Fibroblast of lung (primary cell): ENCODE data around the gene LBHD2. TPM values are rescaled to one million over a fixed set of nuclear protein-coding genes. Genes with fewer than 3 reads are reported as not detected.

Experiments used
- DNase-seq, 2 donors: peaks; one replicate each; pipeline versions ENCODE4 v3.0.0 to v3.0.0-alpha.2; 2010; ENCODE audit warnings: low read depth in 2 of 2
- H2AFZ ChIP-seq: 2 replicates; pipeline ENCODE4 v1.5.1; 2012; ENCODE audit warnings: low read length, control low read depth, inconsistent platforms
- H3K27ac ChIP-seq: 2 replicates; pipeline ENCODE4 v1.5.1; 2011; ENCODE audit warnings: low read length, control low read depth; ENCODE audit not compliant: insufficient read depth
- H3K27me3 ChIP-seq: 2 replicates; pipeline ENCODE4 v1.5.1; 2011; ENCODE audit warnings: mild to moderate bottlenecking, low read length; ENCODE audit not compliant: control insufficient read depth, insufficient read depth
- H3K36me3 ChIP-seq: 2 replicates; pipeline ENCODE4 v1.5.1; 2011; ENCODE audit warnings: low read length; ENCODE audit not compliant: control insufficient read depth, insufficient read depth
- H3K4me1 ChIP-seq: 2 replicates; pipeline ENCODE4 v1.5.1; 2011; ENCODE audit warnings: low read length; ENCODE audit not compliant: control insufficient read depth, insufficient read depth; ENCODE audit errors: extremely low read depth
- H3K4me2 ChIP-seq: 2 replicates; pipeline ENCODE4 v1.5.1; 2011; ENCODE audit warnings: low read length, control low read depth; ENCODE audit not compliant: insufficient read depth; ENCODE audit errors: extremely low read depth
- H3K4me3 ChIP-seq, 4 experiments: fragments of 200-600 bp in 1 of 4; sonication (generic) in 1 of 4; replicated peaks in 1 of 4; 2 replicates each; pipeline ENCODE4 v1.5.1; 2011 to 2016; ENCODE audit warnings: low read length in 4 of 4, low read depth in 3 of 4, mild to moderate bottlenecking in 3 of 4, control low read depth in 2 of 4, inconsistent platforms in 1 of 4, mixed read lengths in 1 of 4; ENCODE audit not compliant: insufficient read depth in 1 of 4; ENCODE audit errors: control extremely low read depth in 1 of 4
- H3K79me2 ChIP-seq: 2 replicates; pipeline ENCODE4 v1.5.1; 2012; ENCODE audit warnings: mild to moderate bottlenecking, low read length, inconsistent platforms; ENCODE audit not compliant: control insufficient read depth, insufficient read depth
- H3K9ac ChIP-seq: 2 replicates; pipeline ENCODE4 v1.5.1; 2011; ENCODE audit warnings: mild to moderate bottlenecking, low read length, control low read depth; ENCODE audit not compliant: insufficient read depth
- H3K9me3 ChIP-seq: 2 replicates; pipeline ENCODE4 v1.5.1; 2012; ENCODE audit warnings: low read depth, low read length; ENCODE audit not compliant: control insufficient read depth, insufficient read depth
- H4K20me1 ChIP-seq: 2 replicates; pipeline ENCODE4 v1.5.1; 2011; ENCODE audit warnings: low read length; ENCODE audit not compliant: control insufficient read depth, insufficient read depth; ENCODE audit errors: extremely low read depth
- EZH2 ChIP-seq: IDR thresholded peaks from 2 replicates; pipeline ENCODE4 v1.5.1; 2012; ENCODE audit warnings: low read length, control low read depth, mild to moderate bottlenecking; ENCODE audit errors: missing control alignments
- polyA plus RNA-seq, 2 donors: library from polyadenylated mRNA; depleted of rRNA in 1 of 2; stranded (reverse) in 1 of 2; unstranded in 1 of 2; fragments of >200 nt; gene quantifications; 2 replicates each; pipeline ENCODE4 v1.2.1, GENCODE V29; 2011 to 2012; ENCODE audit warnings: missing spikeins in 1 of 2
- total RNA-seq: library from RNA; depleted of rRNA; stranded (reverse); fragments of >200 nt; gene quantifications from 2 replicates; pipeline ENCODE4 v1.2.1, GENCODE V29; 2014
- TF ChIP-seq, protein P1 (sequence below), 2 donors: IDR thresholded peaks in 1 of 2; conservative IDR thresholded peaks in 1 of 2; 1 replicate in 1 of 2; 2 replicates in 1 of 2; pipeline ENCODE4 v1.5.1; 2011 to 2012; ENCODE audit warnings: low read length in 2 of 2, control low read depth in 1 of 2, inconsistent platforms in 1 of 2, low read depth in 1 of 2, mild to moderate bottlenecking in 1 of 2

The LBHD2 gene
- total and polyA plus RNA-seq, 2 donors (not counting 1 experiment from before 2014, with no cell fraction given), result not detected

DNA sequence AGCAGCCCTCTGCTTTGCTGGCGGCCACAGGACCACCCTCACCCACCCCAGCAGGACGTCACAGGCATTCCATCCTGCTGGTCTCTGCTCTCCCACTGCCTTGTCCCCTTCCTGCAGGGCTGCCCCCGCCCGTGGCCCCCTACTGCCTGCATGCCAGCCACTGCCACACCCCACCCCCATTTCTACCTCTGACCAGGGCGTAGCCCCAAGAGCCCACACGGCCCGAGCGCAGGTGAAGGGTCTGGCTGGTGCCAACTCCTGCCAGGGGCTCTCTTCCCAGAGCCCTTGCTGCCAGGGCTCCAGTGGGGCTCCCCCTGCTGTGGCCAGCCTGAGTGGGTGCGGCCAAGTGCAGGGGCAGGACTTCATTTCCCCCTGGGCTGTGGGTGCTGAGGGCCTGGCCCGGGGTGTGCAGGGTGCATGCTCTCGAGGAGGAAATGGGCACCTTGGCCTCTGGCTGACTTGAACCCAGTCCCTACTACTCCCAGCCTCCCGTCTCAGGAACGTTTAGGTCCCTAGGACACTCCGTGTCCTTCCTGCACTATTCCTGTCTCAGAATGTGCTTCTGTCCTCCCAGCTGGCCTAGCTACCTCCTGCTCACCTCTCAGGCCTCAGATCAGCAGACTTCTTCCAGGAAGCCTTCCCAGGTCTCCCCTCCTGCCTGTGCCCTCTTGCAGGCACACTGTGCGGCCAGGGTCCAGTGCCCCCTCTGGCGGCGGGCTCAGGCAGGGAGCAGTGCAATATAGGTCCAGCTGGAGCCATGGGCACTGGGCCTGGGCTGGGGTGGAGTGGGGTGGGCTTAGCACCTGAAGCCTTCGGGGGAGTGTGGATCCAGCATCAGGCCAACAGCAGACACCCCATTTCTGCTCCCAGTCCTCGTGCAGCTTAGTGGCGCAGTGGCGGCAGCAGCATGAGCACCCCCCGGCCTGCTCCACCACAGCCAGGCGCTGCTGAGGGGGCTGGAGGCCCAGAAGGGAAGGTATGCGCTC lies 1.4 kb downstream of the LBHD2 start:
- TF ChIP-seq, protein P1, sequence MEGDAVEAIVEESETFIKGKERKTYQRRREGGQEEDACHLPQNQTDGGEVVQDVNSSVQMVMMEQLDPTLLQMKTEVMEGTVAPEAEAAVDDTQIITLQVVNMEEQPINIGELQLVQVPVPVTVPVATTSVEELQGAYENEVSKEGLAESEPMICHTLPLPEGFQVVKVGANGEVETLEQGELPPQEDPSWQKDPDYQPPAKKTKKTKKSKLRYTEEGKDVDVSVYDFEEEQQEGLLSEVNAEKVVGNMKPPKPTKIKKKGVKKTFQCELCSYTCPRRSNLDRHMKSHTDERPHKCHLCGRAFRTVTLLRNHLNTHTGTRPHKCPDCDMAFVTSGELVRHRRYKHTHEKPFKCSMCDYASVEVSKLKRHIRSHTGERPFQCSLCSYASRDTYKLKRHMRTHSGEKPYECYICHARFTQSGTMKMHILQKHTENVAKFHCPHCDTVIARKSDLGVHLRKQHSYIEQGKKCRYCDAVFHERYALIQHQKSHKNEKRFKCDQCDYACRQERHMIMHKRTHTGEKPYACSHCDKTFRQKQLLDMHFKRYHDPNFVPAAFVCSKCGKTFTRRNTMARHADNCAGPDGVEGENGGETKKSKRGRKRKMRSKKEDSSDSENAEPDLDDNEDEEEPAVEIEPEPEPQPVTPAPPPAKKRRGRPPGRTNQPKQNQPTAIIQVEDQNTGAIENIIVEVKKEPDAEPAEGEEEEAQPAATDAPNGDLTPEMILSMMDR (conservative IDR thresholded peaks at IDR 0.05 in 1 of 2, IDR thresholded peaks at IDR 0.05 in 1 of 2; ENCODE audit: low read depth in 1 of 2, low read length in 2 of 2), result peak in 1 of 2 donors; percentile 13
- no peak for TF ChIP-seq EZH2
- H3K9me3 ChIP-seq, result no peaks in the 10 kb centered on the region
- H3K27ac ChIP-seq, result no peak overlapping the region
- H2AFZ ChIP-seq, result no peak overlapping the region
- no peaks in the 10 kb centered on the region for H4K20me1 ChIP-seq
- no peaks in the 10 kb centered on the region for H3K4me1 ChIP-seq
- no peak overlapping the region for H3K4me3 ChIP-seq
- no peak overlapping the region for H3K9ac ChIP-seq
- H3K27me3 ChIP-seq, result peaks cover 13% of the 10 kb centered on the region
- no peak for DNase-seq
- H3K36me3 ChIP-seq, result no peaks in the 10 kb centered on the region
- H3K4me2 ChIP-seq, result no peak overlapping the region
- no peaks in the 10 kb centered on the region for H3K79me2 ChIP-seq

DNA sequence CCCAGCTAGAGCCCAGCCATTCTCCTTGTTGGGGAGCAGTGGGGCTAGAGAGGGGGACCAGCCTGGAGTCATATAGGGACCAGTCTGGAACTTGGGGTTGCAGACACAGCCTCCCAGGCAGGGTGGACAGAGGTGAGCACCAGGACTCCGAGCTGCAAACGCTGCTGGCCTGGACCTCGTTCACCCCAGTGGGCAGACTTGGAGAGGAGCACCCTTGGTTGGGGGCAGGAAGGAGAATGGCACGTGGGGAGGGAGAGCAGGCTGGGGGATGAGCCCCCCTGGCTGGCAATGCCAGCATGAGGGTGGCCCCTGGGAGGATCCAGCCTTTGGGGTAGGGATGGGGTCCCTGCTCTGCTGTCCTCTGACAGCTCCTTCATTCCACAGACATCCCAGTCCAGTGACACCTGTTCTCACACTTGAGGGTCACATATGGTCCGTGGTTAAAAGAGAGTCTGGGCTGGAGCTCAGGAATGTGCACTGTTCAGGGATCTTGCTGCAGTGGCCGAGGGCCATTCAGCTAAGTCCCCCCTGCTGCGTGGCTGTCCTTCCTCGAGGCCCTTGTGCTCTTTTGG lies 2.8 kb downstream of the LBHD2 start:
- TF ChIP-seq, protein P1 (conservative IDR thresholded peaks at IDR 0.05 in 1 of 2, IDR thresholded peaks at IDR 0.05 in 1 of 2; ENCODE audit: low read depth in 1 of 2, low read length in 2 of 2), result no peak
- TF ChIP-seq EZH2, result no peak
- H3K4me3 ChIP-seq, result no peak overlapping the region
- no peaks in the 10 kb centered on the region for H3K36me3 ChIP-seq
- no peak overlapping the region for H2AFZ ChIP-seq
- H3K79me2 ChIP-seq, result no peaks in the 10 kb centered on the region
- no peak overlapping the region for H3K4me2 ChIP-seq
- no peaks in the 10 kb centered on the region for H4K20me1 ChIP-seq
- H3K9me3 ChIP-seq, result no peaks in the 10 kb centered on the region
- H3K4me1 ChIP-seq, result no peaks in the 10 kb centered on the region
- H3K27ac ChIP-seq, result no peak overlapping the region
- peaks cover 13% of the 10 kb centered on the region for H3K27me3 ChIP-seq
- H3K9ac ChIP-seq, result no peak overlapping the region
- DNase-seq, result no peak

DNA sequence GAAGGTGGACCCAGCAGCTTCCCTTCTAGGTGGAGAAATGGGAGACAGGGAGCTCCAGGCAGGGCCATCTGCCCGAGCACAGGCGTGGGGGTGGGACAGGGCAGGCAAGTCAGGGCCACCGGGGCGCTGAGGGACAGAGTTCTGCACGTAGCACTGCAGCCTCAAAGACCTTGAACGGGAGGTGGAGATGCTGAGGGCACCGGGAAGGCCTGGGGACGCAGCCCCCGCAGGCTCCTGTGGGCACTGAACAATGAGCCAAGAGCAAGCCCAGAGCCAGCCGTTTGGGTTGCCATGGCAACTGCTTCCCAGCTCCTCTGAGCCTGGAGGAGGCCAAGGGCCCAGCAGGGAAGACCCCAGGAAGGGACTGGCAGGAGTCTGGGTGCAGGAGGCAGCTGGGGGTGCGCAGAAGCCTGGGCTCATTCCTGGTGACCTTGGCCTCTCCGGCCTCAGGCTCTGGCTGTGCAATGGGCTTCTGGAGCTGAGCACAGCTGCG lies 3.4 kb downstream of the LBHD2 start:
- Histone ChIP-seq H3K4me2 (no peak overlapping the region), H3K4me3 (no peak overlapping the region), H3K27me3 (peaks cover 13% of the 10 kb centered on the region), H3K9ac (no peak overlapping the region), H4K20me1 (no peaks in the 10 kb centered on the region), H2AFZ (no peak overlapping the region), H3K79me2 (no peaks in the 10 kb centered on the region), H3K9me3 (no peaks in the 10 kb centered on the region), H3K27ac (no peak overlapping the region), H3K36me3 (no peaks in the 10 kb centered on the region), H3K4me1 (no peaks in the 10 kb centered on the region)
- no peak for DNase-seq
- TF ChIP-seq, protein P1 (conservative IDR thresholded peaks at IDR 0.05 in 1 of 2, IDR thresholded peaks at IDR 0.05 in 1 of 2; ENCODE audit: low read depth in 1 of 2, low read length in 2 of 2), result no peak
